Panc1 (cell line): ENCODE measurements around the gene OR8I2. TPM values are rescaled to one million over a fixed set of nuclear protein-coding genes. Genes with fewer than 3 reads are reported as not detected.

Experiments
- ATAC-seq: fragments of 200-7000 bp; cut with Tn5 transposase; 2 replicates; pipeline ENCODE4 v1.9.1; 2020; ENCODE audit warnings: mild to moderate bottlenecking, moderate library complexity
- Bru-seq: library from RNA; stranded (reverse); fragments of 400-500 nt; gene quantifications from one replicate; lab custom pipeline; 2021; lab: Mats Ljungman, UMichigan
- BruChase-seq, 2 experiments: library from RNA; stranded (reverse); fragments of 400-500 nt; gene quantifications; one replicate each; lab custom pipeline; 2021; lab: Mats Ljungman, UMichigan
- BruUV-seq: library from RNA; stranded (reverse); fragments of 400-500 nt; replicated peaks from 2 replicates; lab custom pipeline; 2021; lab: Mats Ljungman, UMichigan
- CTCF ChIA-PET: fragments of 300-600 bp; sonication (Branson Sonifier 250); formaldehyde crosslinking; loops from one replicate; lab custom pipeline; 2022; ENCODE audit warnings: antibody characterized with exemption; lab: Charles Lee
- POLR2A ChIA-PET: fragments of 300-600 bp; sonication (Branson Sonifier 250); formaldehyde crosslinking; loops from one replicate; lab custom pipeline; 2022; ENCODE audit warnings: antibody characterized with exemption; lab: Charles Lee
- DNase-seq: peaks from one replicate; pipeline ENCODE4 v3.0.0-alpha.2; 2010; ENCODE audit warnings: low read depth, low spot score
- H3K27ac ChIP-seq: 2 replicates; pipeline ENCODE4 v1.5.1; 2011; ENCODE audit warnings: mild to moderate bottlenecking, low read length, inconsistent platforms
- H3K27me3 ChIP-seq: fragments of 200-500 bp; sonication (Bioruptor generic); 2 replicates; pipeline ENCODE4 v1.6.0; 2014; ENCODE audit warnings: low read length, inconsistent platforms; ENCODE audit not compliant: control insufficient read depth, insufficient read depth
- H3K36me3 ChIP-seq: fragments of 200-500 bp; sonication (Bioruptor generic); 2 replicates; pipeline ENCODE4 v1.5.1; 2014; ENCODE audit warnings: inconsistent platforms, mild to moderate bottlenecking, low read length, moderate library complexity; ENCODE audit not compliant: control insufficient read depth, insufficient read depth
- H3K4me1 ChIP-seq: 2 replicates; pipeline ENCODE4 v1.5.1; 2011; ENCODE audit warnings: inconsistent platforms, mild to moderate bottlenecking, low read length, moderate library complexity; ENCODE audit not compliant: control insufficient read depth, insufficient read depth
- H3K4me3 ChIP-seq, 2 experiments: 2 replicates each; pipeline ENCODE4 v1.5.1; 2011 to 2012; ENCODE audit warnings: low read depth in 2 of 2, low read length in 2 of 2, mild to moderate bottlenecking in 2 of 2, inconsistent platforms in 1 of 2, moderate library complexity in 1 of 2
- H3K9me3 ChIP-seq: fragments of 200-500 bp; sonication (Bioruptor generic); 2 replicates; pipeline ENCODE4 v1.5.1; 2014; ENCODE audit warnings: low read depth, mild to moderate bottlenecking, inconsistent platforms, low read length, moderate library complexity; ENCODE audit not compliant: control insufficient read depth, insufficient read depth
- POLR2AphosphoS5 ChIP-seq: IDR thresholded peaks from 2 replicates; pipeline ENCODE4 v1.6.1; 2012; ENCODE audit warnings: mild to moderate bottlenecking, low read depth, low read length, moderate library complexity
- SIN3A ChIP-seq: IDR thresholded peaks from 2 replicates; pipeline ENCODE4 v1.6.1; 2012; ENCODE audit warnings: low read depth, mild to moderate bottlenecking, low read length, moderate library complexity, borderline replicate concordance; ENCODE audit not compliant: insufficient read depth
- TCF7L2 ChIP-seq: IDR thresholded peaks from 2 replicates; pipeline ENCODE4 v1.6.1; 2011; ENCODE audit warnings: mild to moderate bottlenecking, low read depth, low read length, inconsistent platforms
- in situ Hi-C: cut with HindIII; loops from 2 replicates; pipeline ENCODE4 v1.10.0; 2016; ENCODE audit warnings: low sequenced_read_pairs, low pct_unique_long_range_greater_than_20kb
- intact Hi-C: fragments of 100-400 bp; cut with micrococcal nuclease; formaldehyde crosslinking; loops from one replicate; pipeline ENCODE4 v1.10.0; 2022; ENCODE audit not compliant: unreplicated experiment
- long read RNA-seq: library from polyadenylated mRNA; unstranded; transcript quantifications from one replicate; pipeline ENCODE4 v2.0.0, GENCODE V29; 2021; ENCODE audit not compliant: unreplicated experiment
- polyA plus RNA-seq: library from polyadenylated mRNA; unstranded; fragments of >200 nt; gene quantifications from one replicate; pipeline ENCODE4 v1.2.1, GENCODE V29; 2012; ENCODE audit warnings: missing spikeins; ENCODE audit not compliant: insufficient read length
- total RNA-seq: library from RNA; stranded (reverse); gene quantifications from one replicate; pipeline ENCODE4 v1.2.1, GENCODE V29; 2021; ENCODE audit not compliant: unreplicated experiment
- TF ChIP-seq, protein P1 (sequence below), 2 experiments: IDR thresholded peaks; 2 replicates each; pipeline ENCODE4 v1.6.1; 2011 to 2012; ENCODE audit warnings: low read depth in 2 of 2, control low read depth in 1 of 2, low read length in 1 of 2, mild to moderate bottlenecking in 1 of 2, moderate library complexity in 1 of 2; ENCODE audit not compliant: insufficient read depth in 1 of 2
- TF ChIP-seq, protein P2 (sequence below): fragments of 450-650 bp; IDR thresholded peaks from 2 replicates; pipeline ENCODE4 v1.5.1; 2017; ENCODE audit warnings: mild to moderate bottlenecking

OR8I2 gene
- total RNA-seq (not detected), Bru-seq, nascent RNA (not detected), BruChase-seq, experiment 1, labeled RNA remaining after a 2-hour chase (not detected), BruChase-seq, experiment 2, labeled RNA remaining after a 6-hour chase (not detected)
- not detected for polyA plus RNA-seq
- long read RNA-seq, result 0 reads

DNA sequence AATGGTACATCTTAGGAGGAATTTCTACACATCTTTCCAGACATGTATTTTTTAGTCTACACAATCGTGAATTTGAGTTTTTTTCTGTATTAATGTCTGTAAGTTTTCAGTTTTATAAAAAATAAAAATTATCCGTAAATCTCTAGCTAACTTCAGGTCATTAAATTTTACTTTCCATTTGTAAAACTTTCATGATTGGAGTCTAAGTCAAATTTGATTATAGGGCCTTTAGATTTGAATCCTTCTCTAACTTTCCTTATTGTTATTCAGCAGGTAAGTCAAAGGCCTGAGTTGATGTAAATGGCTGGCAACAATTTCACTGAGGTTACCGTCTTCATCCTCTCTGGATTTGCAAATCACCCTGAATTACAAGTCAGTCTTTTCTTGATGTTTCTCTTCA is at the start of gene OR8I2:
TSS of gene OR8I2 (plus strand) at position 301 of the 400 bp plus-strand sequence. CDS start at position 301, 0 bp downstream.
- H3K27ac ChIP-seq, result no peak within 1 kb of the TSS

DNA sequence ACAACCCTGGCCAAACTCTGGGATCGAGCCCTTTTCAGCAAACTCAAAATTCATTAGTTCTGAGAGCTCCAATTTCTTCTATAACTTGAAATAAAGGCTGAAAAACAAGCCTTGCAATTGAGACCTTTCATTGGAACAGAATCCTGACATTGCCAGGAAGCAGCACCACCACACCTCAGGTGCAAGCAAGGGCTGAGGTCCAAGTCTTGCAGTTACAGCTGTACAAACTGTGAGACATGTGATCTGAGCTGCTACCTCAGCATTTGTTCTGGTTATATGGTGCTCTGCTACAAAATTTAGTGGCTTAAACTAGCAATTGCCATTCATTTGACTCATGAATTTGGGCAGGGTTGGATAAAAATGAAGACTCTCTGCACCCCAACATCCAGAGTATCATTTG is 47.6 kb upstream of the OR8I2 start:
- no TSS peak for BruUV-seq
- no peaks in the 10 kb centered on the region for H3K27me3 ChIP-seq
- H3K9me3 ChIP-seq, result no peaks in the 10 kb centered on the region; the same call in 1 of the 2 replicates
- intact Hi-C loops, result no loop called here
- in situ Hi-C loops, result no loop called here
- ATAC-seq, result no peak
- no peak for DNase-seq
- no peaks in the 10 kb centered on the region for H3K4me1 ChIP-seq
- TF ChIP-seq, protein P1, sequence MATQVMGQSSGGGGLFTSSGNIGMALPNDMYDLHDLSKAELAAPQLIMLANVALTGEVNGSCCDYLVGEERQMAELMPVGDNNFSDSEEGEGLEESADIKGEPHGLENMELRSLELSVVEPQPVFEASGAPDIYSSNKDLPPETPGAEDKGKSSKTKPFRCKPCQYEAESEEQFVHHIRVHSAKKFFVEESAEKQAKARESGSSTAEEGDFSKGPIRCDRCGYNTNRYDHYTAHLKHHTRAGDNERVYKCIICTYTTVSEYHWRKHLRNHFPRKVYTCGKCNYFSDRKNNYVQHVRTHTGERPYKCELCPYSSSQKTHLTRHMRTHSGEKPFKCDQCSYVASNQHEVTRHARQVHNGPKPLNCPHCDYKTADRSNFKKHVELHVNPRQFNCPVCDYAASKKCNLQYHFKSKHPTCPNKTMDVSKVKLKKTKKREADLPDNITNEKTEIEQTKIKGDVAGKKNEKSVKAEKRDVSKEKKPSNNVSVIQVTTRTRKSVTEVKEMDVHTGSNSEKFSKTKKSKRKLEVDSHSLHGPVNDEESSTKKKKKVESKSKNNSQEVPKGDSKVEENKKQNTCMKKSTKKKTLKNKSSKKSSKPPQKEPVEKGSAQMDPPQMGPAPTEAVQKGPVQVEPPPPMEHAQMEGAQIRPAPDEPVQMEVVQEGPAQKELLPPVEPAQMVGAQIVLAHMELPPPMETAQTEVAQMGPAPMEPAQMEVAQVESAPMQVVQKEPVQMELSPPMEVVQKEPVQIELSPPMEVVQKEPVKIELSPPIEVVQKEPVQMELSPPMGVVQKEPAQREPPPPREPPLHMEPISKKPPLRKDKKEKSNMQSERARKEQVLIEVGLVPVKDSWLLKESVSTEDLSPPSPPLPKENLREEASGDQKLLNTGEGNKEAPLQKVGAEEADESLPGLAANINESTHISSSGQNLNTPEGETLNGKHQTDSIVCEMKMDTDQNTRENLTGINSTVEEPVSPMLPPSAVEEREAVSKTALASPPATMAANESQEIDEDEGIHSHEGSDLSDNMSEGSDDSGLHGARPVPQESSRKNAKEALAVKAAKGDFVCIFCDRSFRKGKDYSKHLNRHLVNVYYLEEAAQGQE (IDR thresholded peaks at IDR 0.05; ENCODE audit: insufficient read depth in 1 of 2, low read depth in 2 of 2, low read length in 1 of 2), result no peak
- TF ChIP-seq POLR2AphosphoS5, result no peak
- TF ChIP-seq SIN3A, result no peak
- TF ChIP-seq, protein P2, sequence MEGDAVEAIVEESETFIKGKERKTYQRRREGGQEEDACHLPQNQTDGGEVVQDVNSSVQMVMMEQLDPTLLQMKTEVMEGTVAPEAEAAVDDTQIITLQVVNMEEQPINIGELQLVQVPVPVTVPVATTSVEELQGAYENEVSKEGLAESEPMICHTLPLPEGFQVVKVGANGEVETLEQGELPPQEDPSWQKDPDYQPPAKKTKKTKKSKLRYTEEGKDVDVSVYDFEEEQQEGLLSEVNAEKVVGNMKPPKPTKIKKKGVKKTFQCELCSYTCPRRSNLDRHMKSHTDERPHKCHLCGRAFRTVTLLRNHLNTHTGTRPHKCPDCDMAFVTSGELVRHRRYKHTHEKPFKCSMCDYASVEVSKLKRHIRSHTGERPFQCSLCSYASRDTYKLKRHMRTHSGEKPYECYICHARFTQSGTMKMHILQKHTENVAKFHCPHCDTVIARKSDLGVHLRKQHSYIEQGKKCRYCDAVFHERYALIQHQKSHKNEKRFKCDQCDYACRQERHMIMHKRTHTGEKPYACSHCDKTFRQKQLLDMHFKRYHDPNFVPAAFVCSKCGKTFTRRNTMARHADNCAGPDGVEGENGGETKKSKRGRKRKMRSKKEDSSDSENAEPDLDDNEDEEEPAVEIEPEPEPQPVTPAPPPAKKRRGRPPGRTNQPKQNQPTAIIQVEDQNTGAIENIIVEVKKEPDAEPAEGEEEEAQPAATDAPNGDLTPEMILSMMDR, result no peak
- TF ChIP-seq TCF7L2, result no peak
- H3K4me3 ChIP-seq, result no peak overlapping the region
- POLR2A ChIA-PET, result no interaction called here
- CTCF ChIA-PET, result no interaction called here
- H3K27ac ChIP-seq, result no peak overlapping the region
- no peaks in the 10 kb centered on the region for H3K36me3 ChIP-seq

More for the DNA sequence above, at the start of gene OR8I2:
- no peak for ATAC-seq
- TF ChIP-seq TCF7L2 (no peak), SIN3A (no peak)
- intact Hi-C loops (no loop called here), in situ Hi-C loops (no loop called here)
- CTCF ChIA-PET, result no interaction called here
- Histone ChIP-seq H3K4me3 (no peak within 1 kb of the TSS), H3K9me3 (peaks cover 4% of the 10 kb centered on the region; the same call in 1 of the 2 replicates), H3K27me3 (no peaks in the 10 kb centered on the region), H3K36me3 (no peaks in the 10 kb centered on the region), H3K4me1 (no peaks in the 10 kb centered on the region)
- POLR2A ChIA-PET, result no interaction called here
- DNase-seq, result no peak
- BruUV-seq, result no TSS peak

DNA sequence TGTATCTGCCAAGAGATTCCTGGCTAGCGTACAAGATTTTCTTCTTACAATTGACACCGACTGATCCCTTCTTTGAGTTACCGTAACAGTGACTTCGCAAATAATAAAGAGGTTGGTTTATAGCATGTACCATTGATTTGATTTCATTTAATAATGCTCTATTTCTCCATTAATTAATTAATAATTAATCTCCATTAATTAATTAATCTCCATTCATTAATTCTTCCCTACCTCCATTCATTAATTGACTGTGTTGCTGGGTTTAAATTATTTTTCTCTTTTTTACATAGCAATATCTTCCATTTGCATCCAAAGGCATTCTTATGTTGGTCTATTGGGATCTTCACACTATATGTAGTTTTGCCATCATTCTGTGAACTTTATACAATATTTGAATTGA is 44.6 kb upstream of the OR8I2 start:
- DNase-seq (no peak), ATAC-seq (no peak)
- in situ Hi-C loops, result no loop called here
- CTCF ChIA-PET, result no interaction called here
- H3K36me3 ChIP-seq, result no peaks in the 10 kb centered on the region
- intact Hi-C loops, result no loop called here
- H3K27me3 ChIP-seq, result no peaks in the 10 kb centered on the region
- BruUV-seq, result no TSS peak
- POLR2A ChIA-PET, result no interaction called here
- no peak overlapping the region for H3K27ac ChIP-seq
- no peak for TF ChIP-seq TCF7L2
- no peak for TF ChIP-seq SIN3A
- TF ChIP-seq, protein P1 (IDR thresholded peaks at IDR 0.05; ENCODE audit: insufficient read depth in 1 of 2, low read depth in 2 of 2, low read length in 1 of 2), result no peak
- TF ChIP-seq, protein P2, result no peak
- TF ChIP-seq POLR2AphosphoS5, result no peak
- no peaks in the 10 kb centered on the region; the same call in 1 of the 2 replicates for H3K9me3 ChIP-seq
- H3K4me3 ChIP-seq, result no peak overlapping the region
- H3K4me1 ChIP-seq, result no peaks in the 10 kb centered on the region
